GM21390 (cell line): ENCODE measurements around the gene GOLT1A.

Source experiments
- ATAC-seq: cut with Tn5 transposase; IDR thresholded peaks from one replicate; pipeline ENCODE4 v1.9.1; 2021; ENCODE audit not compliant: unreplicated experiment

Gene GOLT1A

DNA sequence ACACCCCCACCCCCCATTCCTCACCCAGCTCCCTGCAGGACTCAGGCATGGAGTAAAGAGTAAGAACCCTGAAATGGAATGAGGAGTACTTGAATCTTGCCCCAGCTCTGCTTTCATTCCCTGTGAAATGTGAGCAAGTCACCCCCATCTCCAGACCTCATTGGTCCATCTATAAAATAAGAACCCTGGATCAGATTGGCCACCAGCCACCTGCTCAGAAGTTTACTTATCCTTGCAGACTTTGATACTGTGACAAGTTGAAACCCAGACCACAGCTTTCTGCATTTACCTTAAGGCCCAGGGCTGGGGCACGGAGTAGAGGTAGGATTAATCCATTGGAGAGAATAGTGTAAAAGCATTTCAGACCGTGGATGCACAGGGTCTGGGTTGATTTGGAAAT lies 19.7 kb downstream of the GOLT1A start:
- ATAC-seq: no peak

DNA sequence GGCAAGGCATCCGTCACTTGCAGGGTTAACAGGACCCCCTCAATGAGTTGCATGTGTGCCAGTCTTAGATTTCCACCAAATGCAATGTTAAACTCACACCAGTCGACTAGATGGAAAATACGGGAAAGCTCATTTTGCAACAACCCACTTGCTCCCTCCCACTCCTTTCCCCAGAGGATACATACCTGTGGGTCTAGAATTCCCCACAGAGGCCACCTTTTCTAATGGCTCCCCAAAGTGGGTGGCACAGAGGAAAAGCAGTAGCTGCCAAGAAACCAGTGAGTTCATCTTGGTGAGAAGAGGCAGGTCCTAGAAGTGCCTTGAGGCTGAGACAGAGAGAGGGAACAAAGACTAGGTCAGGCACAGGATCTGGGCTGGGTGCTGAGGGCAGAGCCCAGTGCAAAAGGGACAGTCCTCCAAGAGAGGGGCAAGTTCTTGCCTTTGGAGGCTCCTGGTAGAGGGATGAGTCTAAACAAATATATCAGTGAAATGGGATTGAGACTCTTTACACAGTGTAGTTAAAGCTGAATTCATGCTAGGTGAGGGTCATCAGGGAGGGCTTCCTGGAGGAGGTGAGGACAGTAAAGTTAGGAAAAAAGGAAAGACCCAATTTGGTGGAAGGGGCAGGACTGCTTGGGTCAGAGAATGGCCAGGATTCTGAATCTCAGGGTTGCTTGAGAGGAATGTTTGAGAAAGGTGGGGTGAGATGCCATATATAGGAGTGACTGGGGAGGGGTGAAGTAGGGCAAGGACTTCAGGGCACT lies 21.0 kb downstream of the GOLT1A start:
- no peak for ATAC-seq

DNA sequence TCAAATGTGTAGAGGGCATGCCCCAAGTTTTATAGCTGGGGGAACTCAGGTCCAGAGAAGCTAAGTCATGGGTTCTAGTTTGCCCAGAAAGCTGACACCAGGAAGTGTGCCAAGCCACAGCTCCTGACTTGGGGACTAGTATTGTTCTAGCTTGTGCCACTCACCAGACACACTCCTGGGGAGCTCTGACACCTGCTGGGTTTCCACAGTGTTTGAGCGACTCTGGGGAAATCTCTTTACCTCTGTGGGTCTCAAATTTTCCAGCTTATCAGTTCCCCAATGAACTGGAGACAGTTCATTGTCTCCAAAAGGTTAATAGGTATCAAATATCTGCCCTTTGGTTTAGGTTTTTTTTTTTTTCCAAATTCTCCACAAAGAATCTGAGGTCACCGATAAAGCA lies 21.7 kb downstream of the GOLT1A start:
- no peak for ATAC-seq

DNA sequence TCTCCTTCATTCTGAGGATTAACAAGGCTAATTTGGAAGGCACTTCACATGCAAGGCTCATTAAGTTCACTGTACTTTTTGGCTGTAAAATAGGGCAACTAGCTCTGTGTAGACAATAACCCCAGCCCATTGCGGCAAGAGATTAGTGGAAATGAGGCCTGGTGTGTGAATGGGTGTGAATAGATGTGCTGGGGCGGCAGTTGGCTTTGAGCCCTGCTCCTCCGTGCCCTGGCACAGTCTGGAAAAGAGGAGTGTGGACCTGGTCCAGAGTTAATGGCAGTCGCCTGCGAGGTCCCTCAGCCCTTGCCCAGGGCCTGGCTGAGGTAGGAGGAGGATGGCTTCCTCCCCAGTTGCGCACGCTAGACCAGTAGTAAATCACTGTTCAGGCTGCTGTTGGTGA lies 22.3 kb downstream of the GOLT1A start:
- no peak for ATAC-seq

DNA sequence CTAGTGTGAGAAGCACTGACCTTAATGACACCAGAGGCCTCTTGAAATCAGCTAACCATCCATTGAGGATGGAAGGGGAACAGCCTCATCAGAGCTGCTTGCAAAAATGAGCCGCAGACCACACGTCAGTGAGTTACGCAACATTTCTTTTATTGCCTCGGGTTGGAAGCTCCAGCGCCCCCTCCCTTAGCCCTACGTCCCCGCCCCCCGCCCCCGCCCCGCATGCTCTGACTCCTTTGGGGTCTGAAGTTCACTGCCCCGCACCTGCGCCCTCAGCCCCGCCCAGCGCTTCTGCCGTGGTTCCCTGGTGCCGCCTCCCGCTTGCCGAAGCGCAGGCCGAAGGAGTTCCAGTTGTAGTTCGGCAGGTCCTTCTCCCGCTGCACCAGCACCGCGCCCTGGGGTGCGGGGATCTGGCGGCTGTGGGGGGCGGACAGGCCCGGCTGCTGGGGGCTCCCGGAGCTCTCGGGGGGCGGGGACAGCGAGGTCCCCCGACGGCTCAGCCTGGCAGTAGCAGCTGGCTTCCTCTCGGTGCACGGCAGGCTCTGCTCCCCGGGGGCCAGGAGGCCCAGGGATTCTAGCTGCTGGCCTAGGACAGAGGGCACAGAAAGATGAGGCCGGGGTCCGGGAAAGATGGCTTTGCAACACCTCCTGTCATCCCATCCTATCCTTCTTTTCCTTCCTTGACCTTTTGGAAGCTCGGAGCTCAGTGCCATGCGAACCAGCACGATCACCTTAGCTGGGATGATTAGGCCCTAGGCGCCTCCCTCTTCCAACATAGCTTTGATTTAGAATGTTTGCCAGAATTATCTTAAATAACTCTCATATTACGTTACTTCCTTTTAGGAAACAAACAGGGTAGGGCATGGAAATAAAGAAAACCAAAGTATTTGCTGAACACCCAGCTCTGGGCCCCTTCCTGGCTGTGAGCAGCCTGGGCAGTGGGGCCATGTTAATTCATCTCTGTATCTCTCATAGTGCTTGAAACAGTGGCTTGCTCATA lies 23.3 kb downstream of the GOLT1A start:
- ATAC-seq: no peak

DNA sequence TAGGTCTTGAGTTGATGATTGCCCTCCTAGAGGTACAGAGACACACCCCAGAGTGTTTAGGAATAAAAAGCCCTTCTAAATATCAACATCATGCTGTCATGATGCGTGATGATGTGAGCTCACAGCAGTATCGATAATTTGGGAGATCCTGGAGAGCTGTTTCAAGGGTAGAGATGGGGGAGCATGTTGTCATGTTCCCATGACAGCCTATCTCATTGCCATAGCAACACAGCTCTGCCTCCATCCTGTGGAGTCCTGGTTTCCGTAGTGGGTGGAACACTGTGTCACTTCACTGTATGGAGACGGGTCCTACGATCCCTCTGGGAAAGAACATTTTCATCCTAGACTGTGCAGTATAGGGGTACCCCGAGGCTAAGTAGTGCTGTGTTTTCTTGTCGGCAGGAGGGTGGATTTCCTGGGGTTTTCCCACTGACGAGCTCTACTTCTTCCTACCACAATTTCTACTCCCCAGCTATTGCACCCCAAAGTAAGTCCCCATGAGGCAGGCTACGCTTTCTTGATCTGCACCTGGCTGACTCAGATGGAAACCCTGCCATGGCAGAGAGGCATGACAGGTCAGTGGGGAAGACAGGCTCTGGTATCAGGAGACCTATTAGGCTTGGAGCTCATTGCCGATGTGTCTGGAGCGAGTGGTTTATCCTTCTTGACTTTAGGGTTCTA lies 24.7 kb downstream of the GOLT1A start:
- no peak for ATAC-seq

DNA sequence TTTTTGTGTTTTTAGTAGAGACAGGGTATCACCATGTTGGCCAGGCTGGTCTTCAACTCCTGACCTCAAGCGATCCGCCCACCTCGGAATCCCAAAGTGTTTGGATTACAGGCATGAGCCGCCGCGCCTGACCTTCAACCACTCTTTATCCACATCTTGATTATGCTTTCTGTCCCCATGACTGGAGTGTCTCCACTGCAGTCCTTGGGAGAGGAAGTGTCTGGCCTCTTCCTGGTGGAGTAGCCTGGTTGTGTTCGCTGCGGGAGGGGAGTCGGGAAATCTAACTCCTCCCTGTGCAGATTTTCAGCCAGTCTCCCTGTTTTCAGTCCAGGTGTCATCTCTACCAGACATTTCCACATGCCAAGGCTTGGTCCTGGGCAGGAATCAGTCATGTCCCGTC lies 27.2 kb downstream of the GOLT1A start:
- no peak for ATAC-seq

DNA sequence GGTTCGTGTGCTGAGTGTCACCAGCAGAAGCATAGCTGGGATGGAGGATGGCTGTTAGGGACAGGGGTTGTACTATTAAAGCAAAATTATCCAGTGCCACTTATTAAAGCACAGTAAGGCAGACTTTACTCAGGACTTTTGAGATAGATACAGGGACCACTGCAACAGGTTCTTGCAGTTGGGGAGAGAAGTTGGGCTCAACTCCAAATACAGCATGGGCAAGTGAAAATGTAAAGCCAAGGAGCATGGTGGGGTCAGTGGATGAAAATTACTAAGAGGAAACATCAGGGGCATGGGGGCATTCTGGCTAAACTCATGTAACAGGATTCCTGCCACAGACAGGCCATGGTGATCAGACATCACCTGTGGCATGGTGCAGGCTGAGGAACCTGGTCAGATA lies 32.7 kb downstream of the GOLT1A start:
- no peak for ATAC-seq

DNA sequence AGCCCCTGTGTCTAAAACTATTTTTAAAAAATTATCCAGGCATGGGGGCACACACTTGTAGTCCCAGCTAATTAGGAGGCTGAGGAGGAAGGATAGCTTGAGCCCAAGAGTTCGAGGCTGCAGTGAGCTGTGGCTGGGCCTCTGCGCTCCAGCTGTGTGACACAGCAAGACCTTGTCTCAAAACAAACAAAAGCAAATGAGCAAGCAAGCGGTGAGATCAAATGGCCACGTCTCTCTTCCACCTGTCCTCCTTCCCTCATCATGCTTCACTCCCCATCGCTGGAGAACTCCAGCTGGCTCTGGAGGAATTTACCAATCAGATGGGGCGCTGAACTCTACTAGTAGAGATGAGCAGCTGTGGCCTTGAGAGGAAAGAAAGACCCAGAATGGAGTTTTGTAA lies 33.7 kb downstream of the GOLT1A start:
- no peak for ATAC-seq

DNA sequence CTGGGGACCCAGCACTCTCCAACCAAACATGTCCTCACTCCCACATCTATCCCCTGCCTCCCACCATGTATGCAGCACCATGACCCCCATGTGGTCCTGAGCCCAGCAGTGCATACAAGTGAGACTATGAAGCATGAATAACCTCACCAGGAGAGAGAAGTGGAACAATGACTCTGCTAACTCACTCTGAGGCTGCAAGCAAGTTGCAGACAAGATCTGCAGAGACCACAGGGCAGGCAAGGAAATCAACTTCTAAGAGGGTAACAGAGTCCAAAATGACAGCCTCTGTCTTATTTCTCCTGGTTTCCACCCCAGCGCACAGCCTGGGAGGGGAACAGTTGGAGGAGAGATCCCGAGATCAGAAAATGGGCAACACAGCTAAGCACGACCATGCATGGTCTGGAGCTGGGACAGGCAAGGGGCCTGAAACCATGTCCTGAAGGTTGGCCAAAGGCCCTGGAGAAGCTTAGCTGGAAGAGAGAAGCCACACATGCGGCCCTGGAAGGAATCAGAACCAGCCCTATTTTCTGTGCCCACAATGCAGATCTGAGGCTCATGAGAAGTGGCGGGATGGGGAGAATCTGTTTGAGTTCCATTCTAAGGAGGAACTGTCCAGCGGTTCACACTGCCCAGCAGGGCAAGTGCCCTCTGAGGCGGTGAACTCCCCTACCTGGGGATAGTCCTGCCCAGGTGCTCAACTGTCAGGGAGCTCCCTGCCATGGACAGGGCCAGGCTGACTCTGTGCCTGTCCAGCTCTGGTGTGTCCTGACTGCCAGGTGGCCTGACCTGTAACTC lies 35.1 kb downstream of the GOLT1A start:
- ATAC-seq: no peak

DNA sequence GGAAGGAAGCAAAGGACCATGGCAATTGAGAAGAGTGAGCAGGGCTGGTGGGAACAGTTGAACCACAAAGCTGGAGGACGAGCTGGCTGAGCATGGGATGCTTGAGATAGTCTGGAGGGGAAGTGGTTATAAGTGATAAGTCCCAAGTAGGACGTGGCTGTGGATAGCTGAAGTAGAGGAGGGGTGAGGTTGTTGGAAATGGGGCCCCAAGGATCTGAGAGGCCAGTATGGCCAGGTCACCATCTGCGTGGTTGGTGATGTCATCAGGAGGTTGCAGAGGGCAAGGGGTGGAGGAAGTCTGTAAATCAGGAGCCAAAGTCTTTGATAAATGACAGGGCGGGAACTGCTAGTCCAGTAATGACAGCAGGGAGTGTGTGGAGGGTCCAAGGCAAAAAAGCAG lies 36.7 kb downstream of the GOLT1A start:
- ATAC-seq: no peak

DNA sequence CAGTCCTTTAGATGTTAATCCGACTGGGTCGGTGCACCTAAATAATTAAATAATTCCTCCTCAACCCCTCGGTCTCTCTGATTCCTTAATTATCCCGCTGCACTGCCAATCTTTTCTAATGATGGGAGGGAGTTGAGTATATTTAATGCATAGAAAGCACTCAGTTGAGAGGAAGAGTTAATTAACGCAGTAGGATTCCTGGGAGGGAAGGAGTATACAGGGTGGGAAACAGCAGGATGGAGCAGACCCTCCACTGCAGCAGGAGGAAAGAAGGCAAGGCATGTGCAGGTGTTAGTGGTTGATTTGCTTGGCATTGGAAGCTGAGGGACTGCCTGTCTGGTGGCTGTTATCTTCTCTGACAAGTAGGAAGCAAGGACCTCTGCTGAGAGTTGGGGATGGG lies 37.7 kb downstream of the GOLT1A start:
- no peak for ATAC-seq

DNA sequence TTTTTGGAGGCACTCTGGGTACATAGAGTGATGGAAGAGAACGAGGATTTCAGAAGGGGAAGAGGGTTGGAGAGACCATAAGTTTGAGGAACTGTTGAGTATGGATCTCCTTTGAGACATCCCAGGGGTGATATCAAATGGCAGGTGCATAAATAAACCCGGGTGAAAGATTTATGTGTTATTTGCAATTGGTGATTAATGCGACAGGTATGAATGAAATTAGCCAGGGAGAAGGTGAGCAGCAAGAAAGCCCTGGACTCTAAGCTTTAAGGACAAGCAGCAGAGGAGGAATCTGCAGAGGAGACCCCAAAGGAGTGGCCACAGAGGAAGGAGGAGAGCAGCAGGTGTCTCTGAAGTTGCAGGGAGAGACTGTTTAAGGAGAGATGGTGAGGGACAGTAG lies 38.8 kb downstream of the GOLT1A start:
- no peak for ATAC-seq

DNA sequence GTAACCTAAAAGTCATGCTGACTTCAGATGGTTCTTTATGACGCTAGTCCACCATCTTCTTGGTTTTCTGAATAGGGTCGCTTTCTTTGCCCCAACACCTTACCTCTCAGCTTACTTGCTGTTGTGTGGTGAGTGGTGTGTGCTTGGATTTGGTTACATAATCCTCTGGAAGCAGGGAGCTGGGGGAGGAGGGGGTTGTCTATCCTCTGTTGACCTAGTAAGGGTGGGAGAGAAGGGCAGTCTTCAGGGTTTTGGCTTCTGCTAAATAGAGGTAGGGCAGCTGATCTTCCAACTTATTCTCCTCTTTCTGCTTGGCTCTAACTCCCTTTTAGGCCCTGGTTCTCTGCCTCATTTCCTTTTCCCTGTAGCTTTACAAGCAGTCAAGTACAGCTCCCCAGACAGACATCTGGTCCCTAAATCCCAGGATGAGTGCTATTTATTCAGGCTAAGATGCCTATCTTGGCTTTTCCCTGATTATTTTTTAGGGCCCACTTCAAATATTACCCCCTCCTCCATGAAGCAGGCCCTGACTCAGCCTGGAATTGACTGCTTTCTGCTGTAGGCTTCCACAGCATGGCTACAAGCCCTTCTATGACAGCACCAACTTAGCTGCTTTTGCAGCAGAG lies 41.3 kb downstream of the GOLT1A start:
- ATAC-seq: no peak

DNA sequence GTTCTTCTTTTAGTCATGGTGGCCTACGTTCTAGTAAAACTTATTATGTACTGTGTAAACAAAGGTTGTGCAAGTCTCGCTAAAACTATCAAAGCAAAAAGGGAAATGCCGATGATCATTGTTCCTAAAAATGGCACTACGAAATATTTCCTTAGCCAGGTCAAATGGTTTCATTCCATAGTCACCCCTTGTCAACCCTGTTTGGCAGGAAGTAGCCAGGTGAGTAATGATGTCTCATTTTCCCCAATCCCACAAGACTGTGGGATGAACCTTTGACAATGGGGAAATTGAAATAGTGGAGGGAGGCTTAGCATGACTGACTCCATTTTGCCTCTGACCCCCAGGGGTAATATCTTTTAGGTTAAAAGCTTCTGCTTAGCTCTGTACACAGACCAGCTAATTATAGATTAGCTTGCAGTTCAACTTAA lies 42.0 kb downstream of the GOLT1A start:
- ATAC-seq: no peak

DNA sequence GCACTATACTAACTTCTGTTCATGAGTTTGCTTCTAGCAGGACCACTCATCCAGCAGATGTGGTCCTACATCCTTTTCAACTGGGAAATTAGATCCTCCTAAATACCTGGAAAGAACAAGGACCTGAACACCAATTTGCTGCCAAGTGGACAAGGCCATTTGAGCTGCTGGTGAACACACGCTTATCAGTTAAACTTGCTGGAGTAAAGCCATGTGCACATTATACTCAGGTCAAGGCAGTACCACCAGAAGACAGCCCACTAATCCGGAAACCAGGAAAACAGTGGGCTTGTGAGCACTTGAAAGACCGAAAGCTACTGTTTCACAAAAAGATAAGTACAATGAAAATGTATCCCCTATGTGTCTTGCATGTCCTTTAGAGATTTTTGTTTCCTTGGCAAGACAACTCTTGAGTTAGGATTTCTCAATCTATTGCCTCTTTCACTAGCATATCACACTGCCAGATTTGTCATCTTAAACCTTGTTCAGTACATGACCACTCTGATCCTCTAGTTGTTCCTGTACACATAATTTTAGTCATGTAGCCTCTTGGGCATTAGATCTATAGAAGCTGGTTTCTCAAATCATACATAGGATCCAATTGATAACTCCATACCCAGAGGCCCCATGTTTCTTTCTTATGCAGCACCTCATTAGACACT lies 43.2 kb downstream of the GOLT1A start:
- no peak for ATAC-seq

DNA sequence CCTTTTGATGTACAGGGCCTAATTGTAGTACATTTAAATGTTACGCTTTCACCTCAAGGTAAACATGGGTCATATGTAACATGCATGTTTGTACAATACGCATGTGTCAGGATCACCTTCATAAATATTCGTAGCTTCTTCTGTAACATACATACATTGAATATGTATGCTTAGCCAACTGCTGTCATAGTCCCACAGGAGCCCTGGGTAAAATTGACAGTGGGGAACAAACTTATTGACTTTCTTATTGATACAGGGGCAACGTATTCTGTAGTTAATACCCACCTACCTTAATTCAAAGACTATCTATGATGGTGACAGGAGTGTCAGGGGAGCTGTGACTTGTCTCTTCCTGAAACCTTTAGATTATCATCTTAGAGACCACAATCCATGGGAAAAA lies 43.9 kb downstream of the GOLT1A start:
- ATAC-seq: no peak

DNA sequence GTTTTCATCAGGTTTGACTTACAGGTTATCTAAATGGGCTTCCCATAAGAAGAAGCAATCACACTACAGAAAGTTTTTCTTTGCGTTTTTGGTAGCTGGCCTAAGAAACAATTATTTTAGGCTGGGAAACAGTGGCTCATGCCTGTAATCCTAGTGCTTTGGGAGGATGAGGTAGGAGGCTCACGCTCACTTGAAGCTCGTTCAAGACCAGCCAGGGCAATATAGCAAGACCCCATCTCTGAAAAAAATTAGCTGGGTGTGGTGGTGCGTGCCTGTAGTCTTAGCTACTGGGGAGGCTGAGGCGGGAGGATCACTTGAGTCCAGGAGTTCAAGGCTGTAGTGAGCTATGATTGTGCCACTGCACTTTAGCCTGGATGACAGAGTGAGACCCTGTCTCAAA lies 46.1 kb downstream of the GOLT1A start:
- ATAC-seq: no peak

DNA sequence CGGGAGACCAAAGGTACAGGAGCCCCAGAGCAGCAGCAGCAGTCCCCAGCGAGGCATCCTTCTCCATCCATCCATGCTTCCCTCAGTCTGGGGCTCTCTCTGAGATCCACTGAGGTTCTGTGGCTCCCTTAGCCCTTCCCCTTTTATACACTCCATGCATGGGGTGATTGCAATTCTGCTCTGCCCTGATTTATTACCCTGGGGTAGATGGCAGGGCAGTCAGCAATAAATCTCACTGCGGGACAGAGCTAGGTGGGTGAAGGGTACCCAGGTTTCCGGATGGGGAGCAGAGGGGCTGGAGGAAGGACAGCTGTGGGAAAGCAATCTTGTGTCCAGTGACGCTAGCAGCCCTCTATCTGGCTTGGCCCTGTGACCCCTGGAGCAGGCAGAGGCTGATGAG lies 47.6 kb downstream of the GOLT1A start, which contains the start of gene REN:
Gene REN (minus strand): TSS at position 119 of the 400 bp plus-strand sequence. CDS start 44 bp downstream, at position 75.
- no peak for ATAC-seq
